PC-9 (cell line): Measurements from ENCODE around the gene RAB5IF. TPM values are rescaled to one million over a fixed set of nuclear protein-coding genes. Genes with fewer than 3 reads are reported as not detected.

Experiments used
- BruUV-seq: library from RNA; stranded (reverse); fragments of 400-500 nt; replicated peaks from 2 replicates; lab custom pipeline; 2021; lab: Mats Ljungman, UMichigan
- CTCF ChIA-PET: fragments of 300-600 bp; sonication (Branson Sonifier 250); formaldehyde crosslinking; loops from one replicate; lab custom pipeline; 2022; ENCODE audit warnings: antibody characterized with exemption; lab: Charles Lee
- POLR2A ChIA-PET: fragments of 300-600 bp; sonication (Branson Sonifier 250); formaldehyde crosslinking; loops from one replicate; lab custom pipeline; 2022; ENCODE audit warnings: antibody characterized with exemption; ENCODE audit not compliant: unreplicated experiment; lab: Charles Lee
- DNase-seq, 2 experiments: peaks; one replicate each; pipeline versions ENCODE4 v3.0.0 to v3.0.0-alpha.2; 2015 to 2022; ENCODE audit warnings: mixed read lengths in 1 of 2
- H2AFZ ChIP-seq: fragments of 200-600 bp; sonication (generic); 2 replicates; pipeline ENCODE4 v1.8.1; 2017; ENCODE audit warnings: antibody characterized with exemption
- H3F3A ChIP-seq: fragments of 200-600 bp; sonication (generic); 2 replicates; pipeline ENCODE4 v1.8.1; 2017; ENCODE audit warnings: antibody characterized with exemption, mild to moderate bottlenecking, low read depth; ENCODE audit not compliant: insufficient read depth
- H3K27ac ChIP-seq: fragments of 200-600 bp; sonication (generic); 2 replicates; pipeline ENCODE4 v1.6.1; 2016; ENCODE audit warnings: mixed run types
- H3K27me3 ChIP-seq: fragments of 200-600 bp; sonication (generic); 2 replicates; pipeline ENCODE4 v1.6.1; 2016; ENCODE audit warnings: low read depth, mixed run types; ENCODE audit not compliant: insufficient read depth
- H3K36me3 ChIP-seq: fragments of 200-600 bp; sonication (generic); 2 replicates; pipeline ENCODE4 v1.6.1; 2016; ENCODE audit warnings: low read depth, mixed run types
- H3K4me1 ChIP-seq: fragments of 200-600 bp; sonication (generic); replicated peaks from 2 replicates; pipeline ENCODE4 v1.6.1; 2016; ENCODE audit warnings: mixed run types; ENCODE audit not compliant: insufficient read depth
- H3K4me2 ChIP-seq: fragments of 200-600 bp; sonication (generic); 2 replicates; pipeline ENCODE4 v1.6.1; 2017; ENCODE audit warnings: mixed run types
- H3K4me3 ChIP-seq: fragments of 200-600 bp; sonication (generic); 2 replicates; pipeline ENCODE4 v1.6.1; 2016; ENCODE audit warnings: mixed run types
- H3K79me2 ChIP-seq: fragments of 200-600 bp; sonication (generic); 2 replicates; pipeline ENCODE4 v1.6.1; 2017; ENCODE audit warnings: low read depth, mixed run types
- H3K9me2 ChIP-seq: fragments of 200-600 bp; sonication (generic); 2 replicates; pipeline ENCODE4 v1.8.1; 2017; ENCODE audit warnings: mild to moderate bottlenecking; ENCODE audit not compliant: insufficient read depth
- H3K9me3 ChIP-seq: fragments of 200-600 bp; sonication (generic); 2 replicates; pipeline ENCODE4 v1.8.1; 2016; ENCODE audit warnings: low read depth; ENCODE audit not compliant: insufficient read depth
- H4K20me1 ChIP-seq: fragments of 200-600 bp; sonication (generic); 2 replicates; pipeline ENCODE4 v1.8.1; 2017; ENCODE audit not compliant: insufficient read depth
- CTCF ChIP-seq: fragments of 200-600 bp; sonication (generic); conservative IDR thresholded peaks from 2 replicates; pipeline ENCODE4 v1.6.1; 2017; ENCODE audit warnings: mixed run types, antibody characterized with exemption, mild to moderate bottlenecking, moderate library complexity
- EZH2 ChIP-seq: fragments of 200-600 bp; sonication (generic); IDR thresholded peaks from 2 replicates; pipeline ENCODE4 v1.8.0; 2017; ENCODE audit warnings: antibody characterized with exemption, low read depth
- intact Hi-C: fragments of 100-400 bp; cut with micrococcal nuclease; formaldehyde crosslinking; loops from one replicate; pipeline ENCODE4 v1.10.0; 2022; ENCODE audit not compliant: unreplicated experiment
- total RNA-seq: library from RNA; stranded (reverse); gene quantifications from 2 replicates; pipeline ENCODE4 v1.2.3, GENCODE V29; 2021

Gene RAB5IF
- total RNA-seq, 1 experiment from 2014 or later, result 303 TPM

DNA sequence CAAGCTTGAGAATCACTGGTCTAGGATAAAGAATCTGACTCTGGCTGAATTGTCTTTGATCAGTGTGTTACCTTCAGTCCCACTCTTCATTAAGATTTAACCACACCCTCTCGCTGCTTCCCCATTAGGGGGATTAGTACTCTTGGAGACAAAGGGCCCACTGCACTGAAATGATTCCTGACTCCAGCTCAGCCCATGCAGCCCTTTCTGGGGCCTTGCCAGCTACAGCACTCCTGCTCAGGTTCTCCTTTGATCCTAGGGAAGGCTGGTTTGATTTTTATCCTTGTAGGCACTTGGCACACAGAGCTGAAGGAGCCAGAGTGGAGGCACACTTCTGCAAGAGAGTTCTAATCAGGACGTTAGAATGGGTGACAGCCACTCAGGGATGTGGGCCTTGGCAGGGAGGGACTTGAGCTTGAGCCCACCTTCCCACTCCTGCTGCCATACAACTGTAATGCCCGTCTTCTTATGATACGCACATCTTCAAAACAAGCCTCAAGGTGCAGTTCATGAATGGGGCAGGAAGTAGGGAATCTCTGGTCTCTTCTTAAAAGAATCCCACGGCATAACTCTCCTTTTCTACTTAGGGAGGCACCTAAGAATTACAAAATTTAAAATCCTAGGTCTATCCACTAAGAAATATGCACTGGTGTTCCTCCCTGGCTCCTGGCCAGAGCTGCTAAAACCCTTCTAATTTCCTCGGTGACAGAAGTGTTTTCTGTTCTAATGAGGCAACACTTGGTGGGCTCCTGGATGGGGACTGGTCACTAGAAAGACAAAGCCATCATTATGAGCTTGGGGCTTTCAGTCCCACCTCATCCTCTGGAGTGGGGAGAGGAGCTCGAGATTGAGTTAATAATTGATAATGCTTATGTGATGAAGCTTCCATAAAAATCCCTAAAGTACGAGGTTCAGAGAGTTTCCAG, 41.9 kb downstream of the RAB5IF start:
- no peak overlapping the region for H3K4me2 ChIP-seq

GRCh38 chr20:36653456-36653855, 47.9 kb downstream of the RAB5IF start:
- CTCF ChIA-PET, result no interaction called here
- no peaks in the 10 kb centered on the region for H3K79me2 ChIP-seq
- no peak for TF ChIP-seq EZH2
- TF ChIP-seq CTCF, result no peak
- no peaks in the 10 kb centered on the region for H3F3A ChIP-seq
- no peak for DNase-seq
- no peak overlapping the region for H3K4me2 ChIP-seq
- no peaks in the 10 kb centered on the region for H3K9me2 ChIP-seq
- H3K4me3 ChIP-seq, result no peak overlapping the region
- no peaks in the 10 kb centered on the region for H3K36me3 ChIP-seq
- no peak overlapping the region for H2AFZ ChIP-seq
- intact Hi-C loops, result no loop called here
- no peaks in the 10 kb centered on the region for H4K20me1 ChIP-seq
- H3K27ac ChIP-seq, result no peak overlapping the region
- BruUV-seq, result no TSS peak
- POLR2A ChIA-PET, result no interaction called here
- no peaks in the 10 kb centered on the region for H3K4me1 ChIP-seq
- H3K27me3 ChIP-seq, result no peaks in the 10 kb centered on the region
- H3K9me3 ChIP-seq, result no peaks in the 10 kb centered on the region

More for the DNA sequence above, 41.9 kb downstream of the RAB5IF start:
- no TSS peak for BruUV-seq
- no peaks in the 10 kb centered on the region for H3K79me2 ChIP-seq
- H3K9me2 ChIP-seq, result no peaks in the 10 kb centered on the region
- H3F3A ChIP-seq, result no peaks in the 10 kb centered on the region
- H3K4me1 ChIP-seq, result peaks cover 7% of the 10 kb centered on the region; the same call in 1 of the 2 replicates
- H2AFZ ChIP-seq, result no peak overlapping the region
- no peaks in the 10 kb centered on the region for H3K27me3 ChIP-seq
- POLR2A ChIA-PET, result no interaction called here
- H3K9me3 ChIP-seq, result no peaks in the 10 kb centered on the region
- intact Hi-C loops, result no loop called here
- no peaks in the 10 kb centered on the region for H3K36me3 ChIP-seq
- H3K27ac ChIP-seq, result no peak overlapping the region
- H3K4me3 ChIP-seq, result no peak overlapping the region
- DNase-seq, result no peak
- TF ChIP-seq CTCF (no peak), EZH2 (no peak)
- CTCF ChIA-PET, result interaction anchor here (1.1 kb wide), 1 partner anchor 107 kb away, joined by 3 read pairs; no protein-coding TSS in a partner anchor
- H4K20me1 ChIP-seq, result no peaks in the 10 kb centered on the region

- Histone ChIP-seq H3K9me2 (no peaks in the 10 kb centered on the region), H2AFZ (no peak overlapping the region), H3K9me3 (no peaks in the 10 kb centered on the region), H3F3A (no peaks in the 10 kb centered on the region), H3K4me2 (no peak overlapping the region), H4K20me1 (no peaks in the 10 kb centered on the region), H3K27ac (no peak overlapping the region), H3K36me3 (no peaks in the 10 kb centered on the region), H3K79me2 (no peaks in the 10 kb centered on the region), H3K4me1 (no peaks in the 10 kb centered on the region), H3K27me3 (no peaks in the 10 kb centered on the region), H3K4me3 (no peak overlapping the region)
- no peak for TF ChIP-seq CTCF
- no peak for TF ChIP-seq EZH2
- BruUV-seq, result no TSS peak
- no peak for DNase-seq
- CTCF ChIA-PET, result interaction anchor here (0.6 kb wide), 1 partner anchor 39 kb away, joined by 3 read pairs; no protein-coding TSS in a partner anchor
- POLR2A ChIA-PET, result no interaction called here
- intact Hi-C loops, result no loop called here
Observed at GRCh38 chr20:36654506-36654905, 48.9 kb downstream of the RAB5IF start.
